ENCODE results near the gene SDHA.

The SDHA gene

DNA sequence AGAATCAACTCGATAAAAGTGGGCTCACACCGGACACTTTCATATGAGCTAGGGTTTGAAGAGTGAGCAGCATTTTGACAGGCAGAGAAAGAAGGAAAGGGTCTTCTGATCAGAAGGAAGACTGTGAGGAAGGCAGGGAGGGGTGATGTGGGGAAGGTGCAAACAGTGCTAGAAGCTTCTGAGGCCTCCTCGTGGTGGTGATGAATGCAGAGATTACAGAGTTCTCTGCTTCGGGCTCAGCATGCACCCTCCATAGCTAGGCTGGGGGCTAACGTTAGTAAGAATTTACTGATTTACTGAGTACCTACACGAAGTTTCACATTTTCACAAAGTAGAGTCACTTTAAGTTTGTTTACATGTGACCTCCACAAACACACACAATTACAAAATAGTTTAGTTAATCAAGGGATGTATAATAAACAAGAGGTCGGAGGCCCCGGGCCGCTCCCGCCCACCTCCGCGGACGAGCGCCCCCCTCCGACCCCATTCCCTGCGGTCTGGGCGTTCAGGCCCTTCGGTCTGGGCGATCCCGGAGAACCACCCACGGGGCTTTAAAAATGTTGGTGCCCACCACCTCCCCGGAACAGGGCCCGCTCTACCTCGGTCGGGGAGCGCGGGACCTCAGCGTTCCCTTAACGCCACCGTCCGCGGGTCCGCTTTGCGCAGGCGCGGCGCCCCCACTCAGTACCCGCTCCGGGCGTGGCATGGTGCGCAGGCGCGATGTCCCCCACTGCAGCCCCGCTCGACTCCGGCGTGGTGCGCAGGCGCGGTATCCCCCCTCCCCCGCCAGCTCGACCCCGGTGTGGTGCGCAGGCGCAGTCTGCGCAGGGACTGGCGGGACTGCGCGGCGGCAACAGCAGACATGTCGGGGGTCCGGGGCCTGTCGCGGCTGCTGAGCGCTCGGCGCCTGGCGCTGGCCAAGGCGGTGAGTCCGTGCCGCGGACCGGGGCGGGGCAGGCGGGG is at the start of gene SDHA, which contains the start of gene CCDC127:
TSS of gene SDHA (plus strand) at position 827 of the 963 bp plus-strand sequence. CDS start at position 863, 36 bp downstream.
TSS of gene CCDC127 (minus strand) at position 660 of the 963 bp plus-strand sequence. CDS start 1,304 bp downstream, outside the sequence.
- TF ChIP-seq, protein P1, sequence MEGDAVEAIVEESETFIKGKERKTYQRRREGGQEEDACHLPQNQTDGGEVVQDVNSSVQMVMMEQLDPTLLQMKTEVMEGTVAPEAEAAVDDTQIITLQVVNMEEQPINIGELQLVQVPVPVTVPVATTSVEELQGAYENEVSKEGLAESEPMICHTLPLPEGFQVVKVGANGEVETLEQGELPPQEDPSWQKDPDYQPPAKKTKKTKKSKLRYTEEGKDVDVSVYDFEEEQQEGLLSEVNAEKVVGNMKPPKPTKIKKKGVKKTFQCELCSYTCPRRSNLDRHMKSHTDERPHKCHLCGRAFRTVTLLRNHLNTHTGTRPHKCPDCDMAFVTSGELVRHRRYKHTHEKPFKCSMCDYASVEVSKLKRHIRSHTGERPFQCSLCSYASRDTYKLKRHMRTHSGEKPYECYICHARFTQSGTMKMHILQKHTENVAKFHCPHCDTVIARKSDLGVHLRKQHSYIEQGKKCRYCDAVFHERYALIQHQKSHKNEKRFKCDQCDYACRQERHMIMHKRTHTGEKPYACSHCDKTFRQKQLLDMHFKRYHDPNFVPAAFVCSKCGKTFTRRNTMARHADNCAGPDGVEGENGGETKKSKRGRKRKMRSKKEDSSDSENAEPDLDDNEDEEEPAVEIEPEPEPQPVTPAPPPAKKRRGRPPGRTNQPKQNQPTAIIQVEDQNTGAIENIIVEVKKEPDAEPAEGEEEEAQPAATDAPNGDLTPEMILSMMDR (IDR thresholded peaks at IDR 0.05; ENCODE audit: low read length, missing control alignments): peak; percentile 25
- DNase-seq (ENCODE audit: low read depth): peak; percentile 93
- peak within 1 kb of the TSS; percentile 89 for H3K4me3 ChIP-seq (replicated peaks; ENCODE audit: low read depth, low read length)

DNA sequence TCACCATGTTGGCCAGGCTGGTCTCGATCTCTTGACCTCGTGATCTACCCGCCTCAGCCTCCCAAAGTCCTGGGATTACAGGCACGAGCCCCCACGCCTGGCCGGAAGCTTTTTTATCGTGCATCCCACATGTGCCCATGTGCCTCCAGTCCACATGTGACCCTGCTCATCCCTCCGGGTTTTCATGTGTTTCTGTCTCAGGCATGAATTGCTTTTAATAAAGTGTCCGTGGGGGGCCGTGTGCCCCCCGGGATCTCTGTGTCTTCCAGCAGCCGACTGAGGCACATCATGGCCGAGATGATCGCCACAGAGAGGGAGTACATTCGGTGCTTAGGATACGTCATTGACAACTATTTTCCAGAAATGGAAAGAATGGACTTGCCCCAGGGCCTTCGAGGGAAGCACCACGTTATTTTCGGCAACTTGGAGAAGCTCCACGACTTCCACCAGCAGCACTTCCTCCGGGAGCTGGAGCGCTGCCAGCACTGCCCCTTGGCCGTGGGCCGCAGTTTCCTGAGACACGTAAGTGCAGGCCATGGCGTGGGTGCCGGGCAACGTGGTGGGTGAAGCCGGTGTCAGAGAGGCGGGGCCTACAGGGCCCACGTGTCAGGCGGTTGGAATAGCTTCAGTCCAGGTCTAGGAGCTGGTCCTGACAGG is 48.9 kb upstream of the SDHA start:
- DNase-seq (ENCODE audit: low read depth): peak; percentile 88
- H3K4me3 ChIP-seq (replicated peaks; ENCODE audit: low read depth, low read length): no peak overlapping the region
- TF ChIP-seq, protein P1 (IDR thresholded peaks at IDR 0.05; ENCODE audit: low read length, missing control alignments): no peak

DNA sequence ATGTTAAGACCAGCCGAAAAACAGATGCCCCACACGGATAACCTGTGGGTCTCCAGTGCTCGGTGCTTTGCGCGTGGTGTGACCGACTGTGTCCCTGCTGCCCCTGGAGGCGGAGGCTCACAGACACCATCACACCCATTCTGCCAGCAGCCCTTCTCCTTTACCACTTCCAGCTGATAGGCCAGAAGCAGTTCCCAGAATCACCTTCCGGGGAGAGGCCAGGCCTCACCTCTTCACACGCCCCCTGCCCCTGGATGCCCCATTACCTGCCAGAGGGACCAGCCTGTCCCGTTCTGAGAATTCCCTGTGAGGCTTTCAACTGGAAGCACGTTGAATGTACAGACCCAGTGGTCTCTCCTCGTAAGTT is 48.4 kb upstream of the SDHA start:
- TF ChIP-seq, protein P1 (IDR thresholded peaks at IDR 0.05; ENCODE audit: low read length, missing control alignments): no peak
- H3K4me3 ChIP-seq (replicated peaks; ENCODE audit: low read depth, low read length): no peak overlapping the region
- no peak for DNase-seq (ENCODE audit: low read depth)

DNA sequence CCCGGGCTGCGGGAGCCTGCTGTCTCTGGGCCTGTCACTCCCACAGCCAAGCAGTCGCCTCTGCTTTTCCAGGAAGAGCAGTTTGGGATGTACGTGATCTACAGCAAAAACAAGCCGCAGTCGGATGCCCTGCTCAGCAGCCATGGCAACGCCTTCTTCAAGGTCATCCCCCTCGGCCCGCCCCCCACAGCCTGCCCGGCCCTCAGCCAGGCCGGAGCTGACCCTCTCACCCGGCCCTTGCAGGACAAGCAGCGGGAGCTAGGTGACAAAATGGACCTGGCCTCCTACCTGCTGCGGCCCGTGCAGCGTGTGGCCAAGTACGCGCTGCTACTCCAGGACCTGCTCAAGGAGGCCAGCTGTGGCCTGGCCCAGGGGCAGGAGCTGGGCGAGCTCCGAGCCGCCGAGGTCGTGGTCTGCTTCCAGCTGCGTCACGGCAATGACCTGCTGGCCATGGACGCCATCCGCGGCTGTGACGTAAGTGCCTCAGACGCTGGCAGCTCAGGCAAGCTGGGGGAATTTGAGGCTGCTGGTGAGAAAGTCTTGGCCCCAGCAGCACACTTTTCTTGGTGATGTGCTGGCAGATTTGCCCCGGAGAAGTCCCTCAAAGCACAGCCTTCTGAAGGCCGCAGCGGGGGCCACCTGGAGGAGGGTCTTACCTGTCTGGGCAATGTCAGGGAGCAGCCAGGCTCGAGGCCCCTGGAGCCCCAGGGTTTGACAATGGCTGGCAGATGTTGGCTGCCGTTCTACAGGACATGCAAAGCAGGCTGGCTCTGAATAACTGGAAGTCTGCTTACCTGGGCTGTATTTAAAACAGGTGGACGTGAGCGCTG is 46.9 kb upstream of the SDHA start:
- TF ChIP-seq, protein P1 (IDR thresholded peaks at IDR 0.05; ENCODE audit: low read length, missing control alignments): no peak
- H3K4me3 ChIP-seq (replicated peaks; ENCODE audit: low read depth, low read length): no peak overlapping the region
- DNase-seq (ENCODE audit: low read depth): no peak

DNA sequence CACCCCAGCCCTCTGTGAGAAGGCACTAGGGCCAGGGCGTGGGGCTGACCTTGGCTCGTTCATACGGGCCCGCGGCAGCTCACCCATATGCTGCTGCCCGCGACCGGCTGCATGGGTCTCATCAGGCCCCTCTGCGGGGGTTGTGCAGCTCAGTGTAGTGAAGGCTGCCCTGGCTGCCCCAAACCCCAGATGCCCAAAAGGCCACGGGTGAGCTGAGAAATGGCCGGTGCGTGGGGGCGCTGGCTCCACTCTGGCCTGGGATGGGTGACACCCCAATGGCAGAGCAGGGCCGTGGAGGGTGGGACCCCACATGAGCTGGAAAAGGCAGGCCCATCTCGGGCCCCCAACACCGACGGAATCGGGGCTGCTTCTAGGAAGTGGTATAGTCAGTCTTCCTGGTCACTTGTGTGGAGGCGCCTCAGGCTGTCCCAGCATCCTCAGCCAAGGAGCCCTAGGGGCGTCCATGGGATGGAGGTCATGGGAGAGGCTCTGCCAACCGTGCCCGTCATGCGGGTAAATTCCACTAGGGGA is 46.3 kb upstream of the SDHA start:
- no peak overlapping the region for H3K4me3 ChIP-seq (replicated peaks; ENCODE audit: low read depth, low read length)
- TF ChIP-seq, protein P1 (IDR thresholded peaks at IDR 0.05; ENCODE audit: low read length, missing control alignments): no peak
- no peak for DNase-seq (ENCODE audit: low read depth)

DNA sequence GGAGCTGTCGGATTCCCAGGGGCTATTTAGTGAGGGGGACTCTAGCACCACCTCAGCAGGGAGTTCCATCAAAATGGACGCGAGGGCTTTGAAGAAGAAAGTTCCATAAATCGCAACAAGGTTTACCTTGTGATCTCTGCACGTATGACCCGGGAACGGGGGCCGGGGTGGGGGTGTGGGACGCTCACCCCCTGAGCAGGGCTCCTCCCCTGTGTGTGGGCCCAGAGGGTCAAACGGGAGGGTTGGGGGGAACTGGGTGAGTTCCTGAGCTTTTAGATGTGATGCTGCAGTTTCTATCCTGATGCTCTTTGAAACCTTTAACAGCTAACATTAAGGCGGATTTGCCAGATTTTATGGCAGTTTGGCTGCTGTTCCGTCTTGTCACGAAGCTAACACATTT is 45.7 kb upstream of the SDHA start:
- TF ChIP-seq, protein P1 (IDR thresholded peaks at IDR 0.05; ENCODE audit: low read length, missing control alignments): no peak
- H3K4me3 ChIP-seq (replicated peaks; ENCODE audit: low read depth, low read length): no peak overlapping the region
- DNase-seq (ENCODE audit: low read depth): no peak
